Measurements from ENCODE around the gene ALDH4A1.
"Not testable (repeated sequence)": the region's sequence is repeated elsewhere in the genome, so short reads cannot be mapped to it uniquely, and the experiment has no call there.

ALDH4A1 gene

DNA sequence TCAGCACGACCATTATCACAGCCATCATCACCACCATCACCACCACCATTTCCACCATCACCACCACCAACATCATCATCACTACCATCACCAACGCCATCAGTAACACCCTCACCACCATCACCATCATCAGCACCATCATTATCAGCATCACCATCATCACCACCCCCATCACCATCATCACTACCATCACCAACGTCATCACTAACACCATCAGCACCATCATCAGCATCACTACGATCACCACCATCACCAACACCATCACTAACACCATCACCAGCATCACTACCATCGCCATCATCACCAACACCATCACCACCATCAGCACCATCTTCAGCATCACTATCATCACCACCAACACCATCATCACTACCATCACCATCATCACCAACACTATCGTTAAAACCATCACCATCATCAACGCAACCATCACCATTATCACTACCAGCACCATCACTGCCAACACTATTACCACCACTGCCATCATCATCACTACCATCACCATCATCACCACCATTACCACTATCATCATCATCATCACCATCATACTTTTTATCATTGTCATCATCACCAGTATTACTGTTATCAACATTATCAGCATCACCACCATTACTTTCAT is 44.2 kb downstream of the ALDH4A1 start:
- DNase-seq (ENCODE audit: low read depth in 2 of 2): no peak

DNA sequence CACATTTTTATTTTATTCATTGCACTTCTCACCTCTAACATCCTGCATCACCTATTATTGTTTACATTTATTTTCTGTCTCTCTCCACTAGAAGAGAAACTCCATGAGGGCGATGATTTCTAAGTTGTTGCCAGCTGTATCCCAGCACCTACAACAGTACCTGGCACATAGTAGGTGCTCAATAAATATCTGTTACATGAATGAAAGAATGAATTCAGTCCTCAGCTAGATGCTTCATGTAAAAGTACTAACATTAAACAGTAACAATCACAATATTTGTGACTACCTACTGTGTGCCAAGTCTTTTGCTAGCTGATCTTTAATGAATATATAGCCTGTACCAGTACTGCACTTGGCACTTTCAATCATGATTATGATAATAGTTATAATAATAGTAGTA is 45.9 kb downstream of the ALDH4A1 start:
- no peak for DNase-seq (ENCODE audit: low read depth in 2 of 2)

DNA sequence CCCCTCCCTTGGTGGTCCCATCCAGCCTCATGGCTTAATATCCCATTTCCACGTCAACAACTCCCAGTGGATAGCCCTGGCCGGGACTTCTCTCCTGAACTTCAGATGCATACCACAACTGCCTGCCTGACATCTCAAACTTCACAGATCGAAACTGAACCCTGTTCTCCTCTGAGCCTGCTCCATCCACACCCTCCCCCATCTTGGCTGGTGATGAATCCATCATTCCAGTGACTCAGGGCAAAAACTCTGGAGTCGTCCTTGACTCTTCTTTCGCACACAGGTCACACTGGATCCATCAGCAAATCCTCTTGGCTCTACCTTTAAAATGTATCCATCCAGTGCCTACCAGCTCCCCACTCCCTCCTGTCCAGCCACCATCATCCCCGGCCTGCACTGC is 46.8 kb downstream of the ALDH4A1 start:
- DNase-seq (ENCODE audit: low read depth in 2 of 2): no peak

DNA sequence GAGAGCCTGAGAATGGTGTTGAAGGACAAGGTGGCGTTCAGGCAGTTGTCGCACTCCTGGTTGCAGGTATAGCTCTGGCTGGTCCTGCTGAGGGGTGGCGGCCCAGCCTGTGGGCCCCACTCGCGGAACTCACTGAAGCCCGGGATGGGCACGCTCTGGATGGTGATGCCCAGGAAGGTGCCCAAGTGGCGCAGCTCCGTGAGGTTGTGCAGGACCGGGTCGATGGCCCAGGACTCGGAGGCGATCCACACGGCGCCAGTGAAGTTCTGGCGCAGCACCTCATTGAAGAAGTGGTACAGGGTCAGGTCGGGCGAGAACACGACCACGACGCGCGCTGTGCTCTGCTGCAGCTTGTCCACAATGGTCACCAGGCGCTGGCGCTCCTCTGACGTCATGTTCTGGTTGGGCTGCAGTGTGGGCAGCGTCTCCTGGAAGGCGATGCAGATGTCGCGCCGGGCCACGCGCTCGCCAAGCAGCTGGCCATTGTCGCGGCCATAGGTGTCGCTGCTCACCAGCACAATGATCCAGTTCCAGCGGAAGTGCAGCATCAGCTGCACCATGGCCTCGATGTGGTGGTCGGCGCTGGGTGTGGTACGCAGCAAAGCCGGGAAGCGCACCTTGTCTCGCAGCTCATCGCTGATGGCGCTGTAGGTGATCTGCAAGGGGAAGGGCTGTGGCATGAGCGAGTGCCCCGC is 47.9 kb downstream of the ALDH4A1 start:
- DNase-seq (ENCODE audit: low read depth in 2 of 2): no peak

DNA sequence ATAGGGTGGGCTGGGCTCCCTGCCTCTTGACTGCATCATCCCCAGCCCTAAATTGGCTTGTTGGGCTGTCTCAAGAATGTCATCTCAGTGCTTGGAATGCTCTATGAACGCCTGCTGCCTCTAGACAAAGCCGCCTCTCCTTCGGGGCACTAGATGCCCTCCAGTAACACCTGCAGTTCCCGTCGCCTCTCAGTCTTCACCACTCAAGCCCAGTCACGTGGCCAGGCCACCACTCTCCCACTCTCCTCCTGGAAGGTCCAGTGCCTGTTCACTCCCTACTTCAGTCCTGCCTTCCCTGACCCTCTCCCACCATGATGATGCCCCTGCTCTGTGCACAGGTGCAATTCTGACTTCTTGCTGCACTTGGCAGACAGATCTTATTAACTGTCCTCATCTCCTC is 49.9 kb downstream of the ALDH4A1 start:
- no peak for DNase-seq (ENCODE audit: low read depth in 2 of 2)

DNA sequence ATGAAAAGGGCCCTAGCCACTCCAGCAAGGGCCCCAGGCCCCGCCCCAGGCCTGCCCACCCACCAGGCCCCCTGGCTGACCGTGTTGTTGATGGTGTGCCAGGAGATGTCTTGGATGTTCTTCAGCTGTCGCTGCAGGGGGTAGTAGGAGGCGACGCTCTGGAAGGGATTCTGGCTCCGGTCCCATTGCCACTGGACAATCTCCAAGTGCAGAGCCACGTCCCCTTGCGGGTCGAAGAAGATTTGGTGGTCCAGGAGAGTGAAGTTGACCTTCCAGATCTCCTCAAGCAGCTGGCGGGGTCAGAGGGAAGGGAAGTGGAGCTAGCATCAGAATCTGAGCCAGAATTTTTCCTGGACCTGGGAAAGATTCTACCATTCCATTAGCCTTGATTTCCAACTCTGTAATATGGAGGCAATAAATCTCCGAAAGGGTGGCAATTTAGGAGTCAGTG is 53.1 kb downstream of the ALDH4A1 start:
- DNase-seq (ENCODE audit: low read depth in 2 of 2): no peak

DNA sequence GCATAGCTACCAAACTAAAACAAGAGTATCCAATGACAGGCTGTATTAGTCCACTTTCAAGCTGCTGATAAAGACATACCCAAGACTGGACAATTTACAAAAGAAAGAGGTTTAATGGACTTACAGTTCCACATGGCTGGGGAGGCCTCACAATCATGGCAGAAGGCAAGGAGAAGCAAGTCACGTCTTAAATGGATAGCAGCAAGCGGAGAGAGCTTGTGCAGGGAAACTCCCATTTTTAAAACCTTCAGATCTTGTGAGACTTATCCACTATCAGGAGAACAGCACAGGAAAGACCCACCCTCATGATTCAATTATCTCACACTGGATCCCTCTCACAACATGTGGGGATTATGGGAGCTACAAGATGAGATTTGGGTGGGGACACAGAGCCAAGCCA is 54.6 kb downstream of the ALDH4A1 start:
- not testable (repeated sequence) for DNase-seq (ENCODE audit: low read depth in 2 of 2)

DNA sequence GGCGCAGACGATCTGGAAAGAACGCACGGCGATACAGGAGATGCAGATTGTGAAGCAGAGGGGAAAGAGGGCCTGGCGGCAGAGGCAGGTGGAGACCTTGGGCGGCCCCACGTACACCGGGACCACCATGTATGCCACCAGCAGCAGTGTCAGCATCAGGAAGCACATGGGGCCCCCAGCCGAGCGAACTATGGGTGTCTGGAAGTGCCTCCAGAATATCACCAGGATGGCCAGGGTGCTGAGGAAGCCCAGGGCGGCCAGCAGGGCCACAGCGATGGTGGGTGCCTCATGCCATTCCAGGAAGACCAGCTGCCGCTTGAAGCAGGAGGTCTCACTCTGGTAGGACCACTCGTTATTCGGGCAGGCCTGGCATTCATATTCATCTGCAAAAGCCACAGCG is 62.2 kb downstream of the ALDH4A1 start:
- no peak for DNase-seq (ENCODE audit: low read depth in 2 of 2)

DNA sequence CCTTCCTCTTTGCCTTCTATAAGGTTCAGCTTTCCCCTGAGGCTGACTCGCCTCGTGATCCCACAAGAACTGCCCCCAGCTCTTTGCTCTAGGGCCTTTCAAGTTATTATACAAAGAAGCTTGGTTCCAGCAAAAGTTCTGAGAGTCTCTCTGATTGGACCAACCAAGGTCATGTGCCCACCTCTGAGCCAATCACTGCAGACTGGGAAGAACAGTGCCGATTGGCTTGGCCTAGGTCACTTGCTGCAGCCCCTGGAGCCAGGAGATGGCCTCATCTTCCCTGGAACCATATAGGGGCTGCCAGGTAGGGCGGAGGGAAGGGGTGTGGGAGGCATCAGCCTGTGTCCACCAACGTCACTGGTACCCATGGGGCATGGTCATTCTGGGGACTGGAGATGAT is 65.7 kb downstream of the ALDH4A1 start:
- no peak for DNase-seq (ENCODE audit: low read depth in 2 of 2)

DNA sequence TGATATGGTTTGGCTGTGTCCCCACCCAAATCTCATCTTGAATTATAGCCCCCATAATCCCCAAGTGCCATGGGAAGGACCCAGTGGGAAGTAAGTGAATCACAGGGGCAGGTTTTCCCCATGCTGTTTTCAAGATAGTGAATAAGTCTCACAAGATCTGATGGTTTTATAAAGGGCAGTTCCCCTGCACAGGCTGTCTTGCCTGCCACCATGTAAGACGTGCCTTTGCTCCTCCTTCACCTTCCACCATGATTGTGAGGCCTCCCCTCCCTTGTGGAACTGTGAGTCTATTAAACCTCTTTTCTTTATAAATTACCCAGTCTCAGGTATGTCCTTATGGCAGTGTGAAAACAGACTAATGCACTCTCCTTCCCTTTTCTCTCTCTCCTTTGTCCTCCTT is 70.0 kb downstream of the ALDH4A1 start:
- not testable (repeated sequence) for DNase-seq (ENCODE audit: low read depth in 2 of 2)

DNA sequence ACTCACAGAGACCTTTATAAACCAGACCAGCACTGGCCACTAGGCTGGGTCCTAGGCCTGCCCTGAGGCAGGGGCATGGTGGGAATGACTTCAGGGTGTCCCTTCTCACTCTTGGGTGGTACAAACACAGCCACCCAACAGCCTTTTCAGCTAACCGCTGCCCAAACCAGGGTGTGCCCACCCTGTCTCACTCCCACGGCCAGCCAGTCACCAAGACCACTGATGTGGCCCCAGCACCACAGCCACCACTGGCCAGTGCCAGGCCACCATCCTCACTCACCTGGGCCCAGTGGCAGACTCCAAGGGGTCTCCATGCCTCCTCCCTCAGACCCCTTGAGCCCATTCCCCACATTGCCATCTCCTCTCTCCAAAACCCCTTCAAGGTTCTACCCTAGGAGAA is 70.7 kb downstream of the ALDH4A1 start:
- no peak for DNase-seq (ENCODE audit: low read depth in 2 of 2)

DNA sequence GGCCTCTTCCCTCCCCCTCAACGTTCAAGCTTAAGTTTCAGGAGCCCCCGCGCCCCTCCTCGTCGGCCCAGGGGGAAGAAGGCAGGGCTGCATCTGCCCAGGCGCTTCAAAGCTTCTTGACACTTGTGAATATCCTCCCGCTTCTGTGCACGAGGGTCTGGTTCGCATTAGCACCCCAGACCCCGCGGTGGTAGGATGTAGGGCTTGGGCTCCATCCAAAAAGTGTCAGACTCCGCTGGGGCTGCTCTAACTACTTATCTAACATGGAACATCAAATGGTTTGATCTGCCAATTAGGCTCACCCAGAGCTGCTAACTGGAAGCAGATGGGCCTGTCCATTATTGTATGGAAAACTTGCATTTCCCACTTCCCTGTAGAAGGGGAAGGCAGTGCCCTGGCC is 71.8 kb downstream of the ALDH4A1 start:
- DNase-seq (ENCODE audit: low read depth in 2 of 2): no peak

DNA sequence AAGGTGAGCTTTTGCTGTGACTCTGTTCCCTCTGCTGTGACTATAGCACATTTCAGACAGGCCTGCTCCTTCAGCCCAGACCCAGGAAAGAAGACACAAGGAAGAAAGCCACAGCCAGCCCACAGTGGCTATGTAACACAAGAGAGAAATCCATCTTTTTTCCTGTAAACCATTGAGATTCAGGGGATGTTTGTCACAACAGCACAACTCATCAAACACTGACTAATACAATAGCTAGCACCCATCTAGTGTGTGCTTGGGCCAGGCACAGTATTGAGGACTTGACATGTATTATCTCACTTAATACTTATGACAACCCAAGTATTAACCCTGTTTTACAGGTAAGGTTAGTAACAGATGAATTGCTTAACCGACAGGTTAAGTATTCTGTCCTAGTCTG is 72.7 kb downstream of the ALDH4A1 start:
- no peak for DNase-seq (ENCODE audit: low read depth in 2 of 2)

DNA sequence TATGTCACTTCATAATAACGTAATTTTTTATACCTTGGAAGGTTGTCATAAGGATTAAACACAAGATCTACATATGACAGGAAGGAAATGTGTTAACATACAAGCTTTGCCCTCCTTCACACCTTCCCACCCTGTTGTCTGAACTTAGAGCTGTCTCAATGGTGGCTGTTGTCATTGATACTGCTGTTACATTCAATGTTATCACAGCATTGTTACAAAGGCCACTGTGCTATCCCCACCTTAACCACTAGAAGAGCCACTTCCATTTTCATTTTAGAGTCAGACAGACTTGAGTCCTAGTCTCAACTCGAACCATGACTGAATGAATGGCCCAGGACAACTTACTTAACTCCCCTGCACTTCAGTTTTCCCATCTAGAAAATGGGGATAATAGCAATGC is 74.1 kb downstream of the ALDH4A1 start:
- no peak for DNase-seq (ENCODE audit: low read depth in 2 of 2)

DNA sequence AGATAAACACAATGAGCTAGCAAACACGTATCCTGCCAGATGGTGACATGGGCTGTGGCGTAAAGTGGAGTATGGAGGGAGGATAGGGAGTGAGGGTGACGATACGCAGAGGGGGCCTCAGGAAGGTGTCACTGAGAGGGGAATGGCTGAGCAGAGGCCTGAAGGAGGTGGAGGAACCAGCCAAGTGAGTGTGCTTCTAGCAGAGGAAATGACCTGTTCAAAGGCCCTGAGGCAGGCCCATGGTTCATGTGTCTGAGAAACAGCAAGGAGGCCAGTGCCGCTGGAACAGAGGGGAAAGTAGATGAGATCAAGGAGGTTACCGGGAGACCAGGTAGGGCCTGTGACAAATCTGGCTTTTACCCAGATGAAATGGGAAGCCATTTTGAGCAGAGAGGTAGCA is 78.9 kb downstream of the ALDH4A1 start:
- DNase-seq (ENCODE audit: low read depth in 2 of 2): no peak

Data from fibroblast of skin of left quadriceps (primary cell).